HG03159 (cell line): ENCODE measurements around the gene RUNX2.

ENCODE experiments used
- ATAC-seq: cut with Tn5 transposase; IDR thresholded peaks from one replicate; pipeline ENCODE4 v1.9.1; 2021; ENCODE audit warnings: mild to moderate bottlenecking, moderate library complexity; ENCODE audit not compliant: unreplicated experiment

The RUNX2 gene

GRCh38 chr6:45637611-45638257 is 309.6 kb downstream of the RUNX2 start:
- no peak for ATAC-seq

GRCh38 chr6:45640081-45640491 is 312.0 kb downstream of the RUNX2 start:
- ATAC-seq, result no peak

- ATAC-seq, result no peak
These were observed 312.7 kb downstream of the RUNX2 start for GRCh38 chr6:45640811-45641210.

GRCh38 chr6:45642331-45643125 is 314.4 kb downstream of the RUNX2 start:
- no peak for ATAC-seq

GRCh38 chr6:45643126-45643525 is 315.0 kb downstream of the RUNX2 start:
- no peak for ATAC-seq

- no peak for ATAC-seq
These were observed 316.6 kb downstream of the RUNX2 start for GRCh38 chr6:45644720-45645119.

- ATAC-seq, result no peak
These were observed 317.2 kb downstream of the RUNX2 start for GRCh38 chr6:45645302-45645701.

GRCh38 chr6:45647341-45648261 is 319.5 kb downstream of the RUNX2 start:
- no peak for ATAC-seq

GRCh38 chr6:45648262-45648620 is 320.1 kb downstream of the RUNX2 start:
- ATAC-seq, result no peak

- ATAC-seq, result no peak
These were observed 322.5 kb downstream of the RUNX2 start for GRCh38 chr6:45650524-45651135.

GRCh38 chr6:45651301-45651700 is 323.2 kb downstream of the RUNX2 start:
- ATAC-seq, result no peak

GRCh38 chr6:45652416-45652815 is 324.3 kb downstream of the RUNX2 start:
- ATAC-seq, result no peak

- ATAC-seq, result no peak
These were observed 325.2 kb downstream of the RUNX2 start for GRCh38 chr6:45653117-45653883.

- ATAC-seq, result no peak
These were observed 326.5 kb downstream of the RUNX2 start for GRCh38 chr6:45654673-45655072.

GRCh38 chr6:45655745-45656476 is 327.8 kb downstream of the RUNX2 start:
- ATAC-seq, result no peak

GRCh38 chr6:45657226-45657625 is 329.1 kb downstream of the RUNX2 start:
- no peak for ATAC-seq

GRCh38 chr6:45658400-45658799 is 330.3 kb downstream of the RUNX2 start:
- ATAC-seq, result no peak

GRCh38 chr6:45658958-45659357 is 330.8 kb downstream of the RUNX2 start:
- no peak for ATAC-seq

- ATAC-seq, result no peak
These were observed 333.5 kb downstream of the RUNX2 start for GRCh38 chr6:45661661-45662060.
